GM19035 (cell line): Measurements from ENCODE around the gene HIGD1A.

Source experiments
- ATAC-seq: cut with Tn5 transposase; IDR thresholded peaks from one replicate; pipeline ENCODE4 v1.9.1; 2021; ENCODE audit not compliant: unreplicated experiment

HIGD1A gene

GRCh38 chr3:42739401-42740158, 64.7 kb downstream of the HIGD1A start:
- no peak for ATAC-seq

GRCh38 chr3:42736531-42736930, 67.8 kb downstream of the HIGD1A start:
- ATAC-seq = no peak

GRCh38 chr3:42736081-42736480, 68.2 kb downstream of the HIGD1A start:
- no peak for ATAC-seq

GRCh38 chr3:42735615-42736014, 68.7 kb downstream of the HIGD1A start:
- ATAC-seq = no peak

GRCh38 chr3:42735019-42735418, 69.3 kb downstream of the HIGD1A start:
- no peak for ATAC-seq

- ATAC-seq = no peak
Observed at GRCh38 chr3:42734263-42734860, 69.9 kb downstream of the HIGD1A start.

- ATAC-seq = no peak
Observed at GRCh38 chr3:42733501-42734262, 70.6 kb downstream of the HIGD1A start.
